KBM-7 (cell line): ENCODE data around the gene CAMTA1.

ENCODE experiments used
- DNase-seq: peaks from one replicate; pipeline ENCODE4 v3.0.0-alpha.2; 2015
- in situ Hi-C: fragments of 300-500 bp; cut with MboI; formaldehyde crosslinking; loops from 2 replicates; pipeline ENCODE4 v1.14.3; 2020; ENCODE audit warnings: low sequenced_read_pairs, low pct_unique_long_range_greater_than_20kb, mixed read lengths

The CAMTA1 gene

GRCh38 chr1:7101187-7101586, 315.9 kb downstream of the CAMTA1 start:
- in situ Hi-C loops = no loop called here
- DNase-seq = no peak

- in situ Hi-C loops = no loop called here
- no peak for DNase-seq
Measured at GRCh38 chr1:7103361-7103782, 318.1 kb downstream of the CAMTA1 start.

GRCh38 chr1:7103874-7104273, 318.6 kb downstream of the CAMTA1 start:
- in situ Hi-C loops = no loop called here
- no peak for DNase-seq

GRCh38 chr1:7104339-7104738, 319.1 kb downstream of the CAMTA1 start:
- in situ Hi-C loops = no loop called here
- no peak for DNase-seq

- in situ Hi-C loops = no loop called here
Measured at GRCh38 chr1:7105269-7105668, 320.0 kb downstream of the CAMTA1 start.

GRCh38 chr1:7106442-7107108, 321.3 kb downstream of the CAMTA1 start:
- in situ Hi-C loops = no loop called here
- DNase-seq = no peak

More at GRCh38 chr1:7105269-7105668, 320.0 kb downstream of the CAMTA1 start:
- no peak for DNase-seq

- in situ Hi-C loops = no loop called here
Measured at GRCh38 chr1:7107109-7107830, 322.0 kb downstream of the CAMTA1 start.

GRCh38 chr1:7108251-7108650, 323.0 kb downstream of the CAMTA1 start:
- peak; percentile 75 for DNase-seq
- in situ Hi-C loops = no loop called here

More at GRCh38 chr1:7107109-7107830, 322.0 kb downstream of the CAMTA1 start:
- DNase-seq = no peak

GRCh38 chr1:7109901-7110300, 324.6 kb downstream of the CAMTA1 start:
- in situ Hi-C loops = no loop called here
- DNase-seq = no peak

GRCh38 chr1:7110321-7110720, 325.1 kb downstream of the CAMTA1 start:
- in situ Hi-C loops = no loop called here

GRCh38 chr1:7111853-7112252, 326.6 kb downstream of the CAMTA1 start:
- DNase-seq = no peak
- in situ Hi-C loops = no loop called here

More at GRCh38 chr1:7110321-7110720, 325.1 kb downstream of the CAMTA1 start:
- DNase-seq = no peak

- DNase-seq = no peak
- in situ Hi-C loops = no loop called here
Measured at GRCh38 chr1:7113136-7113535, 327.9 kb downstream of the CAMTA1 start.

- no peak for DNase-seq
- in situ Hi-C loops = no loop called here
Measured at GRCh38 chr1:7113822-7114221, 328.6 kb downstream of the CAMTA1 start.

- in situ Hi-C loops = no loop called here
- DNase-seq = no peak
Measured at GRCh38 chr1:7116001-7116400, 330.7 kb downstream of the CAMTA1 start.

- in situ Hi-C loops = no loop called here
- DNase-seq = no peak
Measured at GRCh38 chr1:7117399-7118281, 332.4 kb downstream of the CAMTA1 start.

GRCh38 chr1:7119156-7119555, 333.9 kb downstream of the CAMTA1 start:
- no peak for DNase-seq
- in situ Hi-C loops = no loop called here

- in situ Hi-C loops = no loop called here
- no peak for DNase-seq
Measured at GRCh38 chr1:7120863-7121621, 335.8 kb downstream of the CAMTA1 start.

- no peak for DNase-seq
- in situ Hi-C loops = no loop called here
Measured at GRCh38 chr1:7121622-7121988, 336.4 kb downstream of the CAMTA1 start.
